Left ventricle myocardium inferior (tissue), 1 donor: ENCODE measurements around the gene ATP6V0A1. TPM values are rescaled to one million over a fixed set of nuclear protein-coding genes. Genes with fewer than 3 reads are reported as not detected.

Source experiments
- DNase-seq: peaks from one replicate; pipeline ENCODE4 v3.0.0-alpha.2; 2020
- H3K27ac ChIP-seq: fragments of 200-600 bp; replicated peaks from 2 replicates; pipeline ENCODE4 v1.8.0; 2021
- H3K27me3 ChIP-seq: fragments of 200-600 bp; 2 replicates; pipeline ENCODE4 v1.8.0; 2021; ENCODE audit warnings: low read depth
- H3K36me3 ChIP-seq: fragments of 200-600 bp; 2 replicates; pipeline ENCODE4 v1.8.0; 2021
- H3K4me1 ChIP-seq: fragments of 200-600 bp; 2 replicates; pipeline ENCODE4 v1.8.0; 2021
- H3K4me3 ChIP-seq: fragments of 200-600 bp; 2 replicates; pipeline ENCODE4 v1.8.0; 2021; ENCODE audit warnings: mild to moderate bottlenecking, moderate library complexity
- H3K9me3 ChIP-seq: fragments of 200-600 bp; replicated peaks from 2 replicates; pipeline ENCODE4 v1.8.0; 2021
- CTCF ChIP-seq: fragments of 200-600 bp; IDR thresholded peaks from 2 replicates; pipeline ENCODE4 v1.8.0; 2021; ENCODE audit warnings: antibody characterized with exemption, mild to moderate bottlenecking, borderline replicate concordance
- intact Hi-C: fragments of 100-400 bp; cut with micrococcal nuclease; formaldehyde crosslinking; loops from one replicate; pipeline ENCODE4 v1.11.0; 2022
- total RNA-seq: library from RNA; stranded (reverse); fragmentation: NEBNext Ultra II Directional; extraction: Animal tissue kit (Norgen Biotek cat#: 25700); gene quantifications from one replicate; pipeline ENCODE4 v1.2.1, GENCODE V29; 2021
- donor health status: DM: no; HTN: yes; CAD: no; lungs with severe emphysema.

ATP6V0A1 gene
- total RNA-seq, 1 donor from 2014 or later, result 25.6 TPM

- no peaks in the 10 kb centered on the region for H3K9me3 ChIP-seq
- H3K27ac ChIP-seq, result no peak overlapping the region
- TF ChIP-seq CTCF, result no peak
- H3K4me3 ChIP-seq, result no peak overlapping the region
- H3K27me3 ChIP-seq, result no peaks in the 10 kb centered on the region
- H3K36me3 ChIP-seq, result peaks cover 39% of the 10 kb centered on the region
- intact Hi-C loops, result no loop called here
- H3K4me1 ChIP-seq, result peaks cover 75% of the 10 kb centered on the region
- no peak for DNase-seq
Observed at GRCh38 chr17:42564815-42565522, 106.3 kb downstream of the ATP6V0A1 start.

GRCh38 chr17:42565523-42566214, 107.0 kb downstream of the ATP6V0A1 start:
- Histone ChIP-seq H3K4me3 (no peak overlapping the region), H3K36me3 (peaks cover 46% of the 10 kb centered on the region), H3K4me1 (peaks cover 75% of the 10 kb centered on the region), H3K27ac (peak overlapping the region; percentile 100), H3K27me3 (no peaks in the 10 kb centered on the region), H3K9me3 (no peaks in the 10 kb centered on the region)
- intact Hi-C loops, result no loop called here
- no peak for DNase-seq
- TF ChIP-seq CTCF, result no peak

- Histone ChIP-seq H3K4me3 (peak overlapping the region; percentile 99), H3K36me3 (peaks cover 52% of the 10 kb centered on the region), H3K9me3 (no peaks in the 10 kb centered on the region), H3K27ac (peak overlapping the region; percentile 100), H3K27me3 (no peaks in the 10 kb centered on the region), H3K4me1 (peaks cover 75% of the 10 kb centered on the region)
- TF ChIP-seq CTCF, result no peak
- DNase-seq, result no peak
- intact Hi-C loops, result no loop called here
Observed at GRCh38 chr17:42566215-42566882, 107.7 kb downstream of the ATP6V0A1 start.

DNA sequence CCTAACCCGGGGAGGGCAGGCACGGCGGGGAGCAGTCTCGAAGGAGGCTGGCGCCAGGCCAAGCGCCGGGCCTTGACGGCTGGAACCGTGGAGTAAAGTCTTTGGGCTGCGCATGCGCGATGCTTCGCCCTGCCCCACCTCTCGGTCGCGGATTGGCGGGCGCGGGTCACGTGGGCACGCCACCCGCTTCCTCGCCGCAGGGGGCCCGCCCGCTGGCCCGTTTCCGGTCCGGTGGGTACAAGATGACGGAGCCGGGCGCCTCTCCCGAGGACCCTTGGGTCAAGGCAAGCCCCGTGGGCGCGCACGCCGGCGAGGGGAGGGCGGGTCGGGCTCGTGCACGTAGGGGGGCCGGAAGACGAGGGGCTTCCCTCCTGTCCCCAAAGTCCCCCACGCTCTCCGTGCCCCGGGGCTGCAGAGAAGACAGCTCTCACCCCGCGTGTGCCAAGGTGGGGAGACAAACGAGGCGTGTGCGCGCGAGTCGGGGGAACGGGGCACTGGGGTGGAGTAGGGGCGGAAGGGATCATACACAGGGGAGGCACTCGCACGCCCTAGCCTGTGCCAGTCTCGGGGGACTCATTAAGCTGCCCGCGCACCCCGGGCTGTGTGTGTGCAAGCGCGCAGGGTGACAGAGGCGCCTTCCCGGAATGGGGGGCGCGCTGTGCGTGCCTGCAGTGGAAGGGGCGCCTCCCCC, 108.3 kb downstream of the ATP6V0A1 start, which contains the start of gene MLX:
Gene MLX (plus strand): TSS at position 218 of the 691 bp plus-strand sequence. CDS start 25 bp downstream, at position 243.
- peaks cover 59% of the 10 kb centered on the region for H3K36me3 ChIP-seq
- no peaks in the 10 kb centered on the region for H3K9me3 ChIP-seq
- peak within 1 kb of the TSS; percentile 100 for H3K27ac ChIP-seq
- peak within 1 kb of the TSS; percentile 99 for H3K4me3 ChIP-seq
- peak; percentile 16 for TF ChIP-seq CTCF
- DNase-seq, result peak; percentile 96
- H3K27me3 ChIP-seq, result no peaks in the 10 kb centered on the region
- peaks cover 77% of the 10 kb centered on the region for H3K4me1 ChIP-seq
- intact Hi-C loops, result no loop called here
